ENCODE measurements around the gene CNOT6. TPM values are rescaled to one million over a fixed set of nuclear protein-coding genes. Genes with fewer than 3 reads are reported as not detected.

Gene CNOT6
- total RNA-seq, 4 donors from 2014 or later = 15.8 to 25.7 (median 24.1) TPM

DNA sequence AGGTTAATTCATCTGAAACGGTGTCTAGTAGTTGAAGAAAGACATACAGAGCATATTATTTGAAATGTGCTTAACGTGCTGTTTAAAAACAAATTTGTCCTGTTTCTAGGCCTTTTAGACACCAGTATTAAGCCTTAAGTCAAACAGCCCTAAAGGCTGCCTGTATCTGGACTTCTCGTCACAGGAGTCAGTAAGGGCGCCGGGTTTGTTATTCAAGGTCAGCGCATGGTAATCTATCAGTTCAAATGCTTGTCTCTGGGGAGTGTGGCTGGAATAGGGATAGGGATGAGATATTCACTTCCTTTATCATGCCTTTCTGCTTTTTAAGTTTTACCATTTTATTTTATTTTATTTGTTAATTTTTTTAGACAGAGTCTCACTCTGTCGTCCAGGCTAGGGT is 9.4 kb upstream of the CNOT6 start:
- TF ChIP-seq POLR2A (IDR thresholded peaks at IDR 0.05) (no peak), POLR2AphosphoS5 (IDR thresholded peaks at IDR 0.05) (no peak), EP300 (IDR thresholded peaks at IDR 0.05) (no peak), CTCF (IDR thresholded peaks at IDR 0.05) (no peak)
- H3K36me3 ChIP-seq = no peaks in the 10 kb centered on the region
- no peaks in the 10 kb centered on the region for H3K9me3 ChIP-seq
- H3K27ac ChIP-seq = no peak overlapping the region
- no peak overlapping the region for H3K4me3 ChIP-seq
- ATAC-seq = no peak
- WGBS, 2 donors (ENCODE audit: low coverage in 1 of 2) = 42 to 59% methylated on average over 7 of the region's 7 CpGs
- peaks cover 4% of the 10 kb centered on the region for H3K27me3 ChIP-seq
- H3K4me1 ChIP-seq = no peaks in the 10 kb centered on the region

- WGBS, 2 donors (ENCODE audit: low coverage in 1 of 2) = 74 to 94% methylated on average over 2 to 3 of the region's 9 CpGs
- H3K4me3 ChIP-seq = no peak overlapping the region
- no peaks in the 10 kb centered on the region for H3K9me3 ChIP-seq
- no peak for ATAC-seq
- no peaks in the 10 kb centered on the region for H3K36me3 ChIP-seq
- H3K27me3 ChIP-seq = peaks cover 4% of the 10 kb centered on the region
- TF ChIP-seq POLR2A (IDR thresholded peaks at IDR 0.05) (no peak), POLR2AphosphoS5 (IDR thresholded peaks at IDR 0.05) (no peak), CTCF (IDR thresholded peaks at IDR 0.05) (no peak), EP300 (IDR thresholded peaks at IDR 0.05) (no peak)
- no peak overlapping the region for H3K27ac ChIP-seq
- no peaks in the 10 kb centered on the region for H3K4me1 ChIP-seq
These were observed 7.5 kb upstream of the CNOT6 start for GRCh38 chr5:180486636-180487149.

DNA sequence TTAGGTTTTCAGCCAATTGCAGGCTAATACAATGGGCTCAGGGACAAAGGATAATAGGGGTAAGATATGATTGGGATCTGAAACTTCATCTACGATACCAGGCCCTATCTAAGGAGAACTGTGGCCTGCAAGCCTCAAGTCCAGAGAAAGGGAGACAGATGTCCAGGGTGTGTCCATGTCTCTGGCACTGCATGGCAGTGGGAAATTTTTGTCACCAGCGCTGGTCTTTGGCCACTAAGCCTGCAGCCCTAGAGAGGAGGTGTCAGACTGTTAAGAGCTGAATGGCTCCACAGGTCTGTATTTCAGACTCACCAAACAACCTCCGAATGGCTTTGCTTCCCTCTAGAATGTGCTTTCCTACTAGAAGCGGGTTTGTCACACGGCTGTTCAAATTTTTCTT is 6.6 kb upstream of the CNOT6 start:
- H3K27ac ChIP-seq = no peak overlapping the region
- peaks cover 4% of the 10 kb centered on the region for H3K27me3 ChIP-seq
- no peaks in the 10 kb centered on the region for H3K4me1 ChIP-seq
- H3K9me3 ChIP-seq = no peaks in the 10 kb centered on the region
- no peak overlapping the region for H3K4me3 ChIP-seq
- 86 to 100% methylated on average over 3 to 5 of the region's 5 CpGs for WGBS, 2 donors (ENCODE audit: low coverage in 1 of 2)
- ATAC-seq = no peak
- no peaks in the 10 kb centered on the region for H3K36me3 ChIP-seq
- TF ChIP-seq EP300 (IDR thresholded peaks at IDR 0.05) (no peak), CTCF (IDR thresholded peaks at IDR 0.05) (no peak), POLR2AphosphoS5 (IDR thresholded peaks at IDR 0.05) (no peak), POLR2A (IDR thresholded peaks at IDR 0.05) (no peak)

GRCh38 chr5:180491496-180491895 is 2.7 kb upstream of the CNOT6 start:
- TF ChIP-seq EP300 (IDR thresholded peaks at IDR 0.05) = no peak
- TF ChIP-seq POLR2AphosphoS5 (IDR thresholded peaks at IDR 0.05) = no peak
- no peak for TF ChIP-seq CTCF (IDR thresholded peaks at IDR 0.05)
- no peak for TF ChIP-seq POLR2A (IDR thresholded peaks at IDR 0.05)
- no peak overlapping the region for H3K4me3 ChIP-seq
- no peaks in the 10 kb centered on the region for H3K9me3 ChIP-seq
- H3K36me3 ChIP-seq = no peaks in the 10 kb centered on the region
- 76 to 90% methylated on average over 2 to 3 of the region's 7 CpGs for WGBS, 2 donors (ENCODE audit: low coverage in 1 of 2)
- peaks cover 3 to 24% (median 6%) of the 10 kb centered on the region in 3 donors for H3K4me1 ChIP-seq
- no peak for ATAC-seq
- H3K27me3 ChIP-seq = no peaks in the 10 kb centered on the region
- no peak overlapping the region for H3K27ac ChIP-seq

GRCh38 chr5:180492226-180492903 is 1.8 kb upstream of the CNOT6 start:
- Histone ChIP-seq H3K27me3 (no peaks in the 10 kb centered on the region), H3K36me3 (no peaks in the 10 kb centered on the region), H3K4me1 (peaks cover 3 to 33% (median 6%) of the 10 kb centered on the region in 3 donors), H3K4me3 (no peak overlapping the region), H3K27ac (no peak overlapping the region), H3K9me3 (no peaks in the 10 kb centered on the region)
- TF ChIP-seq CTCF (IDR thresholded peaks at IDR 0.05) = no peak
- no peak for TF ChIP-seq POLR2AphosphoS5 (IDR thresholded peaks at IDR 0.05)
- no peak for TF ChIP-seq EP300 (IDR thresholded peaks at IDR 0.05)
- TF ChIP-seq POLR2A (IDR thresholded peaks at IDR 0.05) = no peak
- 78% methylated on average over 2 of the region's 11 CpGs; no CpG with 5 or more reads in 1 of the 2 donors for WGBS, 2 donors (ENCODE audit: low coverage in 1 of 2)
- ATAC-seq = no peak
